MCF 10A (cell line): Measurements from ENCODE around the gene HDAC1. TPM values are rescaled to one million over a fixed set of nuclear protein-coding genes. Genes with fewer than 3 reads are reported as not detected.

Experiments used
- BruUV-seq: library from RNA; stranded (reverse); fragments of 400-500 nt; replicated peaks from 2 replicates; lab custom pipeline; 2021; lab: Mats Ljungman, UMichigan
- CTCF ChIA-PET: fragments of 300-600 bp; sonication (Branson Sonifier 250); formaldehyde crosslinking; extraction: SDS; loops from one replicate; lab custom pipeline; 2021; ENCODE audit warnings: antibody characterized with exemption, inconsistent platforms; lab: Yijun Ruan, JAX
- POLR2A ChIA-PET: fragments of 300-600, 350-650 bp; sonication (Branson Sonifier 250); formaldehyde crosslinking; extraction: SDS; loops from one replicate; lab custom pipeline; 2020; ENCODE audit warnings: antibody characterized with exemption, inconsistent platforms; lab: Yijun Ruan, JAX
- DNase-seq: peaks from one replicate; pipeline ENCODE4 v3.0.0-alpha.2; 2018; ENCODE audit not compliant: unreplicated experiment
- H3K27ac Mint-ChIP-seq: one replicate; pipeline ENCODE4 v1.8.0; 2022; ENCODE audit warnings: mild to moderate bottlenecking, low read depth, mixed read lengths; ENCODE audit not compliant: unreplicated experiment
- H3K27me3 Mint-ChIP-seq: one replicate; pipeline ENCODE4 v1.8.0; 2022; ENCODE audit warnings: mixed read lengths; ENCODE audit not compliant: insufficient read depth, unreplicated experiment
- H3K36me3 Mint-ChIP-seq: one replicate; pipeline ENCODE4 v1.8.0; 2022; ENCODE audit warnings: mild to moderate bottlenecking, moderate library complexity, mixed read lengths; ENCODE audit not compliant: insufficient read depth, unreplicated experiment
- H3K4me1 Mint-ChIP-seq: one replicate; pipeline ENCODE4 v1.8.0; 2022; ENCODE audit warnings: mixed read lengths; ENCODE audit not compliant: insufficient read depth, unreplicated experiment
- H3K4me3 Mint-ChIP-seq: one replicate; pipeline ENCODE4 v1.8.0; 2022; ENCODE audit warnings: mild to moderate bottlenecking, moderate library complexity, mixed read lengths; ENCODE audit not compliant: unreplicated experiment
- H3K9me3 Mint-ChIP-seq: one replicate; pipeline ENCODE4 v1.8.0; 2022; ENCODE audit warnings: mixed read lengths; ENCODE audit not compliant: unreplicated experiment
- intact Hi-C: fragments of 100-400 bp; cut with micrococcal nuclease; formaldehyde crosslinking; loops from 2 replicates; pipeline ENCODE4 v1.14.1; 2022
- total RNA-seq: library from RNA; stranded (reverse); gene quantifications from 2 replicates; pipeline ENCODE4 v1.2.3, GENCODE V29; 2022
- TF ChIP-seq, protein P1 (sequence below): fragments of 200-600 bp; IDR thresholded peaks from one replicate; pipeline ENCODE4 v1.8.0; 2022; ENCODE audit warnings: antibody characterized with exemption, mild to moderate bottlenecking; ENCODE audit not compliant: unreplicated experiment

The HDAC1 gene
- total RNA-seq, 1 experiment from 2014 or later: 39.7 TPM

DNA sequence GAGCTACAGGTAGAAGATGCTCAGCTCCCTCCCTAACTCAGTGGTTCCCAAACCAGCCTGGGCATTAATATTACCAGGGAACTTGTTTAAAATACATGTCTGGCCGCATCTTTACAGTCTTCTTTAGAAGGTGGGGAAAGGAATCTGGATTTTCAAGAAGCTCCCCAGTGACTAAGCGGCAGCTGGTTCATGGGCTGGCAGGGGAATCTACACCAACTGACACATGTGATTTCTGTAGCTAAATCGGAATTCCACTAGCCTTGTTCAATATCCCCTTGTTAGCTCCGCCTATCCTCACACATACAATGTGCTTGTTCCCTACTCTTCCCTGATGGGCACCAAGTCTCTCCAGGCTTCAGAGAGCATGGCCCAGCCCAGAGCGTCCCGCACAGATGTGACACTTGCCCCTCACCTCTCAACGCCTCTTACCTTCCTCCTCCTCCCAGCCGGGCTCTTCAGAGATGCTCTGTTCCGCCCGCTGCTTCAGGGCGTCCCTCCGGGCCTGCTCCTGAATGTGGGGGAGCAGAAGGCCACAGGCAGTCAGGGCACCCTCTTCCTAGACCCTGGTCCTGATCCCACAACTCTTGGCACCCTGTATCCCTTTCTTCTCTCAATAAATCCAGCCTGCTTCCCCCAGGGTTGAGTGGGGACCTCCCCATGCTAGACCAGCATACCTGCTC is 85.8 kb downstream of the HDAC1 start:
- no TSS peak for BruUV-seq
- POLR2A ChIA-PET: interaction anchor here (1.1 to 2.9 kb wide), 2 partner anchors 10 to 16 kb away, joined by 3 to 10 read pairs; partner anchors contain the start of gene BSDC1
- H3K36me3 Mint-ChIP-seq: peaks cover 93% of the 10 kb centered on the region

DNA sequence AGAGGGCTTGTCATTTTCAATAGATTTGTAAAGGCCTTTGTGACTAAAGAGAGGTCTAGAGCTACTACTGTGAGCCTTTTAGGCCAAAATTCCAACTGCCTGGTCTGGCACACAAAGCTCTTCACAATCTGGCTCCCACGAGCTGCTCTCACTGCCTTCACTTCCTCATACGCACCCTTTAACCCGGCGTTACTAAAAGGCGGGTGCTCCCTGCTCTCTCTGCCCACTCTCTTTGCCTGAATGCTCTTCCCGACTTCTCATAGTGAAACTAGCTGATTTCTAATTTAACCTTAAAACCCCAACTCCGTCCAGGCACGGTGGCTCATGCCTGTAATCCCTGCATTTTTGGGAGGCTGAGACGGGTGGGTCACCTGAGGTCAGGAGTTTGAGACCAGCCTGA is 88.2 kb downstream of the HDAC1 start:
- CTCF ChIA-PET: interaction anchor here (0.7 kb wide), 1 partner anchor 13 kb away, joined by 3 read pairs; no protein-coding TSS in a partner anchor
- H3K36me3 Mint-ChIP-seq: peaks cover 92% of the 10 kb centered on the region
- POLR2A ChIA-PET: interaction anchor here (1.5 kb wide), 1 partner anchor 15 kb away, joined by 6 read pairs; the partner anchor contains the start of gene BSDC1

More for the DNA sequence above, 85.8 kb downstream of the HDAC1 start:
- H3K27me3 Mint-ChIP-seq: no peaks in the 10 kb centered on the region
- no peak for DNase-seq
- intact Hi-C loops: no loop called here
- CTCF ChIA-PET: no interaction called here
- no peaks in the 10 kb centered on the region for H3K9me3 Mint-ChIP-seq
- H3K4me1 Mint-ChIP-seq: no peaks in the 10 kb centered on the region
- TF ChIP-seq, protein P1, sequence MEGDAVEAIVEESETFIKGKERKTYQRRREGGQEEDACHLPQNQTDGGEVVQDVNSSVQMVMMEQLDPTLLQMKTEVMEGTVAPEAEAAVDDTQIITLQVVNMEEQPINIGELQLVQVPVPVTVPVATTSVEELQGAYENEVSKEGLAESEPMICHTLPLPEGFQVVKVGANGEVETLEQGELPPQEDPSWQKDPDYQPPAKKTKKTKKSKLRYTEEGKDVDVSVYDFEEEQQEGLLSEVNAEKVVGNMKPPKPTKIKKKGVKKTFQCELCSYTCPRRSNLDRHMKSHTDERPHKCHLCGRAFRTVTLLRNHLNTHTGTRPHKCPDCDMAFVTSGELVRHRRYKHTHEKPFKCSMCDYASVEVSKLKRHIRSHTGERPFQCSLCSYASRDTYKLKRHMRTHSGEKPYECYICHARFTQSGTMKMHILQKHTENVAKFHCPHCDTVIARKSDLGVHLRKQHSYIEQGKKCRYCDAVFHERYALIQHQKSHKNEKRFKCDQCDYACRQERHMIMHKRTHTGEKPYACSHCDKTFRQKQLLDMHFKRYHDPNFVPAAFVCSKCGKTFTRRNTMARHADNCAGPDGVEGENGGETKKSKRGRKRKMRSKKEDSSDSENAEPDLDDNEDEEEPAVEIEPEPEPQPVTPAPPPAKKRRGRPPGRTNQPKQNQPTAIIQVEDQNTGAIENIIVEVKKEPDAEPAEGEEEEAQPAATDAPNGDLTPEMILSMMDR: no peak
- no peak overlapping the region for H3K4me3 Mint-ChIP-seq
- H3K27ac Mint-ChIP-seq: no peak overlapping the region

More for the DNA sequence above, 88.2 kb downstream of the HDAC1 start:
- no peak overlapping the region for H3K4me3 Mint-ChIP-seq
- no peaks in the 10 kb centered on the region for H3K9me3 Mint-ChIP-seq
- TF ChIP-seq, protein P1: no peak
- BruUV-seq: no TSS peak
- H3K27ac Mint-ChIP-seq: no peak overlapping the region
- no peaks in the 10 kb centered on the region for H3K4me1 Mint-ChIP-seq
- no peaks in the 10 kb centered on the region for H3K27me3 Mint-ChIP-seq
- intact Hi-C loops: no loop called here
- no peak for DNase-seq

Other genes starting within 250 kb of the HDAC1 start
- gene TMEM39B, start 219.1 kb upstream of the HDAC1 start, total RNA-seq: 15.0 and 22.3 TPM in 2 replicates
- gene KPNA6, start 184.0 kb upstream of the HDAC1 start, total RNA-seq: 86.9 and 109 TPM in 2 replicates
- 61.8 and 64.8 TPM in 2 replicates for gene TXLNA, start 112.4 kb upstream of the HDAC1 start, total RNA-seq
- gene CCDC28B, start 91.5 kb upstream of the HDAC1 start, total RNA-seq: 0.91 and 1.7 TPM in 2 replicates
- 1.8 and 1.9 TPM in 2 replicates for gene IQCC, start 86.4 kb upstream of the HDAC1 start, total RNA-seq
- not detected in 2 replicates for gene DCDC2B, start 83.0 kb upstream of the HDAC1 start, total RNA-seq
- gene TMEM234, start 69.7 kb upstream of the HDAC1 start, total RNA-seq: 22.2 and 27.3 TPM in 2 replicates
- gene EIF3I, start 69.7 kb upstream of the HDAC1 start, total RNA-seq: 253 and 259 TPM in 2 replicates
- 0.34 TPM in 1 of 2 replicates, not detected in the other for gene FAM167B, start 44.9 kb upstream of the HDAC1 start, total RNA-seq
- gene LCK, start 40.8 kb upstream of the HDAC1 start, total RNA-seq: not detected in 2 replicates
- gene MARCKSL1, start 44.1 kb downstream of the HDAC1 start, total RNA-seq: 0.65 and 1.0 TPM in 2 replicates
- gene FAM229A, start 70.4 kb downstream of the HDAC1 start, total RNA-seq: 13.4 and 19.0 TPM in 2 replicates
- 2.0 and 2.3 TPM in 2 replicates for gene TSSK3, start 70.5 kb downstream of the HDAC1 start, total RNA-seq
- gene BSDC1, start 102.4 kb downstream of the HDAC1 start, total RNA-seq: 52.6 and 56.2 TPM in 2 replicates
- not detected in 2 replicates for gene ZBTB8B, start 173.0 kb downstream of the HDAC1 start, total RNA-seq
- 11.5 and 15.1 TPM in 2 replicates for gene ZBTB8A, start 247.3 kb downstream of the HDAC1 start, total RNA-seq